ENCODE results near the gene KLHL41.

DNA sequence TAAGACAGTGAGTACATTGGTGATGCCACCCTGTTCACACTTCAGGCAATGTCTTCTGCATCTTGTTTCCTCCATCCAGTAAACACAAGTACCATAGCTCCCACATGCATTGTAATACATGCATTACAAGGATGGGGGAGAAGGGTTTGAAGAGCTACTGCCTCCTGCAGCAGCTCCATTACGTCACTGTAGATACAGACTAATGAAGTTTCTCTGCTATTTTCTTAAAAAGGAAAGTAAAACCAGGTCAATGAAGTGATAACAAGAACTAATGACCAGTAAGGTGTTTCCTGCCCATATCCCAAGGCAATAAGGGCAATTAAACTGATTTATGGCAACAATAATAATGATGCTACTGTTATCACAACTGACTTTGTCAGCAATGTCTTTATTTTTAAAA, 48.4 kb upstream of the KLHL41 start:
- TF ChIP-seq, protein P1, sequence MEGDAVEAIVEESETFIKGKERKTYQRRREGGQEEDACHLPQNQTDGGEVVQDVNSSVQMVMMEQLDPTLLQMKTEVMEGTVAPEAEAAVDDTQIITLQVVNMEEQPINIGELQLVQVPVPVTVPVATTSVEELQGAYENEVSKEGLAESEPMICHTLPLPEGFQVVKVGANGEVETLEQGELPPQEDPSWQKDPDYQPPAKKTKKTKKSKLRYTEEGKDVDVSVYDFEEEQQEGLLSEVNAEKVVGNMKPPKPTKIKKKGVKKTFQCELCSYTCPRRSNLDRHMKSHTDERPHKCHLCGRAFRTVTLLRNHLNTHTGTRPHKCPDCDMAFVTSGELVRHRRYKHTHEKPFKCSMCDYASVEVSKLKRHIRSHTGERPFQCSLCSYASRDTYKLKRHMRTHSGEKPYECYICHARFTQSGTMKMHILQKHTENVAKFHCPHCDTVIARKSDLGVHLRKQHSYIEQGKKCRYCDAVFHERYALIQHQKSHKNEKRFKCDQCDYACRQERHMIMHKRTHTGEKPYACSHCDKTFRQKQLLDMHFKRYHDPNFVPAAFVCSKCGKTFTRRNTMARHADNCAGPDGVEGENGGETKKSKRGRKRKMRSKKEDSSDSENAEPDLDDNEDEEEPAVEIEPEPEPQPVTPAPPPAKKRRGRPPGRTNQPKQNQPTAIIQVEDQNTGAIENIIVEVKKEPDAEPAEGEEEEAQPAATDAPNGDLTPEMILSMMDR (conservative IDR thresholded peaks at IDR 0.05; ENCODE audit: low read depth, low read length), result no peak
- TF ChIP-seq EZH2 (IDR thresholded peaks at IDR 0.05; ENCODE audit: low read length, unreplicated experiment), result no peak
